Activated CD4-positive, alpha-beta T cell treated with anti-CD3 and anti-CD28 coated beads, Interleukin-2, amount 50 U/mL, for 48 hours (primary cell): ENCODE data around the gene CD276.
"Not testable (repeated sequence)": the region's sequence is repeated elsewhere in the genome, so short reads cannot be mapped to it uniquely, and the experiment has no call there.

Experiments used
- DNase-seq, 2 experiments: peaks; one replicate each; pipeline ENCODE4 v3.0.0-alpha.2; 2020

The CD276 gene

GRCh38 chr15:73710321-73710720, 26.1 kb downstream of the CD276 start:
- DNase-seq, result no peak

- DNase-seq, result no peak
Observed at GRCh38 chr15:73711526-73711925, 27.3 kb downstream of the CD276 start.

GRCh38 chr15:73712107-73712506, 27.9 kb downstream of the CD276 start:
- no peak for DNase-seq

GRCh38 chr15:73714695-73715301, 30.6 kb downstream of the CD276 start:
- no peak for DNase-seq

- DNase-seq, result no peak
Observed at GRCh38 chr15:73715417-73715816, 31.2 kb downstream of the CD276 start.

- DNase-seq, result no peak
Observed at GRCh38 chr15:73716417-73716816, 32.2 kb downstream of the CD276 start.

GRCh38 chr15:73717206-73717605, 33.0 kb downstream of the CD276 start:
- no peak for DNase-seq

GRCh38 chr15:73717802-73718201, 33.6 kb downstream of the CD276 start:
- no peak for DNase-seq

GRCh38 chr15:73718694-73719093, 34.5 kb downstream of the CD276 start:
- DNase-seq, result no peak

- DNase-seq, result no peak
Observed at GRCh38 chr15:73722425-73722824, 38.2 kb downstream of the CD276 start.

GRCh38 chr15:73723191-73723590, 39.0 kb downstream of the CD276 start:
- no peak for DNase-seq

GRCh38 chr15:73724212-73724611, 40.0 kb downstream of the CD276 start:
- DNase-seq, result no peak

- DNase-seq, result no peak
Observed at GRCh38 chr15:73727330-73727976, 43.3 kb downstream of the CD276 start.

GRCh38 chr15:73732051-73732450, 47.9 kb downstream of the CD276 start:
- DNase-seq, result not testable (repeated sequence)

GRCh38 chr15:73732930-73733329, 48.7 kb downstream of the CD276 start:
- DNase-seq, result no peak

GRCh38 chr15:73737535-73737934, 53.4 kb downstream of the CD276 start:
- DNase-seq, result no peak

- no peak for DNase-seq
Observed at GRCh38 chr15:73740152-73741048, 56.2 kb downstream of the CD276 start.

- DNase-seq, result no peak
Observed at GRCh38 chr15:73741321-73741836, 57.2 kb downstream of the CD276 start.

GRCh38 chr15:73744293-73744692, 60.1 kb downstream of the CD276 start:
- no peak for DNase-seq

- DNase-seq, result no peak
Observed at GRCh38 chr15:73745073-73745472, 60.9 kb downstream of the CD276 start.

GRCh38 chr15:73746261-73746660, 62.1 kb downstream of the CD276 start:
- no peak for DNase-seq

GRCh38 chr15:73746883-73747282, 62.7 kb downstream of the CD276 start:
- no peak for DNase-seq

- no peak for DNase-seq
Observed at GRCh38 chr15:73747847-73748590, 63.8 kb downstream of the CD276 start.
